ENCODE results near the gene PTPRM. TPM values are rescaled to one million over a fixed set of nuclear protein-coding genes. Genes with fewer than 3 reads are reported as not detected.

Gene PTPRM
- polyA plus RNA-seq, 3 donors = 0.04 to 2.1 (median 0.66) TPM

DNA sequence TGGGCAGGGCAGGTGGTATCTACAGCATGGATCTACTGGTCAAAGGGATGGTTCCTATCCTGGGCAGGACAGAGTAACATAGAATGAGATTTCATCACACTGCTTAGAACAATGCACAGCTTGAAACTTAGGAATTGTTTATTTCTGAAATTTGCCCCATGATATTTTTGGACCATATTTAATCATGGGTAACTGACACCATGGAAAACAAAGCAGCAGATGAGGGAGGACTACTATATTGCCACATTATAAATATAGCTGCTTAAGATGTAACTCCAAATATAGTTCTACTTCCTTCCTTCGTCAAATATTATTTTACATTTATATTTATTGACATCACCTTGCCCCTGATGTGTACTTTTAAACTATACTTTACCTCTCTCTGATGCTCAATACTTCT, 254.7 kb downstream of the PTPRM start:
- no peak overlapping the region for H3K27ac ChIP-seq (ENCODE audit: low read depth in 1 of 2, low read length in 2 of 2)

DNA sequence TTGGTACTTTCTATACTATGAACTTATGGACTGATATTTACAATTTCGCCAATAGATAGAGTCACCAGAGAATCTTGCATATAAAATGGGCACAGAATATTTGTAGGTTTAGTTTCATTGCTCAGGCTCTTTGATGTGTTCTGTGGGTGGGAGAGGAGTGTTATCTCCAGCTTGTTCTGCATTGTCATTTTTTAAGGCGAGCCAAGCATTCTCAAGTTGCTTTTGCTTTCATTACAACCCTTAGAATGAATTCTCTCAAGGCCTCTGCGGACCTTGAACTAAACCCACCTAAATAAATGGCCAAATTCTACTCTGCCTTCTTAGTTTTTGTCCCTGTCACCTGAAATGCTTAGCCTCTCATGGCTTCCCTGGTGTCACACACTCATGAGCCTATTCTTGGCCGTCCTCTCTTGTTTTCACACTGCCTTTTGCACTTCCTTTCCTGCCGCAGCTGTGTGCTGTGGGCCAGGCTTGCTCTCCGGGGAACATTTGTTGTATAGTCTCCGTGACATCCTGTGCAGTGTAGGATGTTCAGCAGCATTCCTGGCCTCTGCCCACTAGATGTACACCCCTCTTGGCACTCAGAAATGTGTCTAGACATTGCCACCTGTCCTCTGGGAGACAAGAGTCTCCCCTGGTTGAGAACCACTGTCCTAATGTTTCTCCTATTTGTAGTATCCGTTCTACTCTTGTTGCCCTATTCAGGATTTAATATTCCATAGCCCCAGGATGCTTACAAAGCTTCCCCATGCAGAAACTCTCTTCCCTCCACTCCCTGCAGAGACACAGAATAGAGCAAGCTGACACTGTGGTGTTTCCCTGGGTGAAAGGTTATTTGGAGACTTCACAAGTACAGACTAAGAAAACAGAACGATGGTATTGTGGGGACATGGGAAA, 255.6 kb downstream of the PTPRM start:
- H3K4me3 ChIP-seq (replicated peaks in 1 of 3; ENCODE audit: low read depth in 2 of 3, low read length in 3 of 3) = no peak overlapping the region
- TF ChIP-seq, protein P1, sequence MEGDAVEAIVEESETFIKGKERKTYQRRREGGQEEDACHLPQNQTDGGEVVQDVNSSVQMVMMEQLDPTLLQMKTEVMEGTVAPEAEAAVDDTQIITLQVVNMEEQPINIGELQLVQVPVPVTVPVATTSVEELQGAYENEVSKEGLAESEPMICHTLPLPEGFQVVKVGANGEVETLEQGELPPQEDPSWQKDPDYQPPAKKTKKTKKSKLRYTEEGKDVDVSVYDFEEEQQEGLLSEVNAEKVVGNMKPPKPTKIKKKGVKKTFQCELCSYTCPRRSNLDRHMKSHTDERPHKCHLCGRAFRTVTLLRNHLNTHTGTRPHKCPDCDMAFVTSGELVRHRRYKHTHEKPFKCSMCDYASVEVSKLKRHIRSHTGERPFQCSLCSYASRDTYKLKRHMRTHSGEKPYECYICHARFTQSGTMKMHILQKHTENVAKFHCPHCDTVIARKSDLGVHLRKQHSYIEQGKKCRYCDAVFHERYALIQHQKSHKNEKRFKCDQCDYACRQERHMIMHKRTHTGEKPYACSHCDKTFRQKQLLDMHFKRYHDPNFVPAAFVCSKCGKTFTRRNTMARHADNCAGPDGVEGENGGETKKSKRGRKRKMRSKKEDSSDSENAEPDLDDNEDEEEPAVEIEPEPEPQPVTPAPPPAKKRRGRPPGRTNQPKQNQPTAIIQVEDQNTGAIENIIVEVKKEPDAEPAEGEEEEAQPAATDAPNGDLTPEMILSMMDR (IDR thresholded peaks at IDR 0.05) = no peak
- H3K36me3 Mint-ChIP-seq = no peaks in the 10 kb centered on the region
- H3K27me3 Mint-ChIP-seq (ENCODE audit: low read depth in 3 of 3) = peaks cover 0 to 2% (median 0%) of the 10 kb centered on the region in 3 donors
- no peak overlapping the region for H3K27ac ChIP-seq (ENCODE audit: low read depth in 1 of 2, low read length in 2 of 2)
- no peaks in the 10 kb centered on the region for H3K4me1 ChIP-seq (ENCODE audit: control insufficient read depth in 1 of 2, insufficient read depth in 2 of 2, low read length in 2 of 2)
- H3K4me1 Mint-ChIP-seq = no peaks in the 10 kb centered on the region
- H3K27ac Mint-ChIP-seq = no peak overlapping the region
- H3K9ac ChIP-seq (ENCODE audit: insufficient read depth, low read length, poor library complexity, severe bottlenecking) = no peak overlapping the region
- peak overlapping the region; percentile 34 for H3K4me2 ChIP-seq (replicated peaks; ENCODE audit: extremely low read depth, low read length, poor library complexity, severe bottlenecking)
- peaks cover 0 to 6% (median 2%) of the 10 kb centered on the region in 7 donors for H3K9me3 Mint-ChIP-seq
- no peaks in the 10 kb centered on the region for H3K79me2 ChIP-seq (ENCODE audit: insufficient read depth, low read length)
- no peaks in the 10 kb centered on the region for H3K27me3 ChIP-seq (ENCODE audit: control insufficient read depth in 2 of 2, insufficient read depth in 2 of 2, low read length in 2 of 2)
- H3K36me3 ChIP-seq (replicated peaks in 1 of 2; ENCODE audit: control insufficient read depth in 1 of 2, insufficient read depth in 2 of 2, low read length in 2 of 2) = no peaks in the 10 kb centered on the region
- H3K9me3 ChIP-seq (replicated peaks in 1 of 2; ENCODE audit: control insufficient read depth in 1 of 2, insufficient read depth in 1 of 2, low read length in 2 of 2) = no peaks in the 10 kb centered on the region
- WGBS (ENCODE audit: insufficient coverage) = 47% methylated on average over 5 of the region's 9 CpGs
- no peak overlapping the region for H3K4me3 Mint-ChIP-seq
- no peak overlapping the region for H2AFZ ChIP-seq (ENCODE audit: insufficient read depth, low read depth, low read length, poor library complexity, severe bottlenecking)
- no peak for DNase-seq
- intact Hi-C loops (cut with micrococcal nuclease) = no loop called here
- no peaks in the 10 kb centered on the region for H4K20me1 ChIP-seq (ENCODE audit: insufficient read depth, low read length)

More for the DNA sequence above, 254.7 kb downstream of the PTPRM start:
- H3K9me3 ChIP-seq (replicated peaks in 1 of 2; ENCODE audit: control insufficient read depth in 1 of 2, insufficient read depth in 1 of 2, low read length in 2 of 2) = peaks cover 0 to 2% of the 10 kb centered on the region in 2 donors
- H3K9me3 Mint-ChIP-seq = peaks cover 0 to 10% (median 2%) of the 10 kb centered on the region in 7 donors
- intact Hi-C loops (cut with micrococcal nuclease) = no loop called here
- no peak overlapping the region for H3K27ac Mint-ChIP-seq
- TF ChIP-seq, protein P1 (IDR thresholded peaks at IDR 0.05) = no peak
- no peak overlapping the region for H3K9ac ChIP-seq (ENCODE audit: insufficient read depth, low read length, poor library complexity, severe bottlenecking)
- no peaks in the 10 kb centered on the region for H3K4me1 Mint-ChIP-seq
- no peaks in the 10 kb centered on the region for H4K20me1 ChIP-seq (ENCODE audit: insufficient read depth, low read length)
- H3K79me2 ChIP-seq (ENCODE audit: insufficient read depth, low read length) = no peaks in the 10 kb centered on the region
- no peak overlapping the region for H3K4me3 ChIP-seq (replicated peaks in 1 of 3; ENCODE audit: low read depth in 2 of 3, low read length in 3 of 3)
- no peak overlapping the region for H3K4me3 Mint-ChIP-seq
- peaks cover 0 to 2% (median 0%) of the 10 kb centered on the region in 3 donors for H3K27me3 Mint-ChIP-seq (ENCODE audit: low read depth in 3 of 3)
- no peaks in the 10 kb centered on the region for H3K4me1 ChIP-seq (ENCODE audit: control insufficient read depth in 1 of 2, insufficient read depth in 2 of 2, low read length in 2 of 2)
- no peaks in the 10 kb centered on the region for H3K36me3 Mint-ChIP-seq
- H3K27me3 ChIP-seq (ENCODE audit: control insufficient read depth in 2 of 2, insufficient read depth in 2 of 2, low read length in 2 of 2) = no peaks in the 10 kb centered on the region
- H3K36me3 ChIP-seq (replicated peaks in 1 of 2; ENCODE audit: control insufficient read depth in 1 of 2, insufficient read depth in 2 of 2, low read length in 2 of 2) = no peaks in the 10 kb centered on the region
- no peak overlapping the region for H3K4me2 ChIP-seq (replicated peaks; ENCODE audit: extremely low read depth, low read length, poor library complexity, severe bottlenecking)
- WGBS (ENCODE audit: insufficient coverage) = no CpG with 5 or more reads among the region's 1 CpG
- no peak overlapping the region for H2AFZ ChIP-seq (ENCODE audit: insufficient read depth, low read depth, low read length, poor library complexity, severe bottlenecking)
- DNase-seq = no peak
